WTC11 (cell line): Measurements from ENCODE around the gene ITK. TPM values are rescaled to one million over a fixed set of nuclear protein-coding genes. Genes with fewer than 3 reads are reported as not detected.

Experiments used
- ATAC-seq: fragments of 200-7000 bp; cut with Tn5 transposase; 2 replicates; pipeline ENCODE4 v1.10.0; 2021; ENCODE audit warnings: mild to moderate bottlenecking, moderate library complexity
- CTCF ChIA-PET: fragments of 300-600 bp; sonication (Branson Sonifier 250); formaldehyde crosslinking; loops from one replicate; lab custom pipeline; 2021; ENCODE audit warnings: antibody characterized with exemption; lab: Charles Lee
- POLR2A ChIA-PET: fragments of 350-600 bp; sonication (Branson Sonifier 250); formaldehyde crosslinking; loops from one replicate; lab custom pipeline; 2021; ENCODE audit warnings: antibody characterized with exemption; lab: Charles Lee
- DNase-seq: peaks from one replicate; pipeline ENCODE4 v3.0.0; 2021; ENCODE audit warnings: low spot score
- H3K27ac Mint-ChIP-seq: 2 replicates; pipeline ENCODE4 v1.8.0; 2021; ENCODE audit warnings: mixed read lengths
- H3K27me3 Mint-ChIP-seq: 2 replicates; pipeline ENCODE4 v1.8.0; 2021; ENCODE audit warnings: low read depth, mild to moderate bottlenecking, moderate library complexity, mixed read lengths
- H3K36me3 Mint-ChIP-seq: 2 replicates; pipeline ENCODE4 v1.8.0; 2021; ENCODE audit warnings: mixed read lengths
- H3K4me1 Mint-ChIP-seq: 2 replicates; pipeline ENCODE4 v1.8.0; 2022; ENCODE audit warnings: mixed read lengths
- H3K4me3 Mint-ChIP-seq: 2 replicates; pipeline ENCODE4 v1.8.0; 2021; ENCODE audit warnings: mild to moderate bottlenecking, moderate library complexity, mixed read lengths
- H3K9me3 Mint-ChIP-seq: 2 replicates; pipeline ENCODE4 v1.8.0; 2021; ENCODE audit warnings: mixed read lengths
- CDX4 ChIP-seq: fragments of 250-450 bp; sonication (Bioruptor Pico); IDR thresholded peaks from 2 replicates; pipeline ENCODE4 v1.9.0; 2021; ENCODE audit warnings: moderate library complexity, mild to moderate bottlenecking, inconsistent platforms, borderline replicate concordance
- E2F5 ChIP-seq: sonication (generic); formaldehyde crosslinking; IDR thresholded peaks from 2 replicates; pipeline ENCODE4 v1.8.1; 2022; ENCODE audit warnings: mild to moderate bottlenecking, moderate library complexity, missing genetic modification reagents
- ELF4 ChIP-seq: sonication (generic); formaldehyde crosslinking; IDR thresholded peaks from 2 replicates; pipeline ENCODE4 v1.8.1; 2022; ENCODE audit warnings: low read depth, mild to moderate bottlenecking, moderate library complexity, missing genetic modification reagents
- EMX1 ChIP-seq: fragments of 250-450 bp; sonication (Bioruptor Pico); IDR thresholded peaks from 2 replicates; pipeline ENCODE4 v1.8.0; 2021; ENCODE audit warnings: mild to moderate bottlenecking
- ESRRA ChIP-seq: sonication (generic); formaldehyde crosslinking; IDR thresholded peaks from 2 replicates; pipeline ENCODE4 v1.8.1; 2022; ENCODE audit warnings: mild to moderate bottlenecking, missing genetic modification reagents, borderline replicate concordance
- FOXJ3 ChIP-seq: sonication (generic); formaldehyde crosslinking; IDR thresholded peaks from 2 replicates; pipeline ENCODE4 v1.9.0; 2021; ENCODE audit warnings: missing genetic modification reagents, mild to moderate bottlenecking, borderline replicate concordance
- FOXP1 ChIP-seq: sonication (generic); formaldehyde crosslinking; IDR thresholded peaks from 2 replicates; pipeline ENCODE4 v1.8.0; 2022; ENCODE audit warnings: missing genetic modification reagents, mild to moderate bottlenecking, moderate library complexity, borderline replicate concordance
- HMGXB4 ChIP-seq: sonication (generic); formaldehyde crosslinking; IDR thresholded peaks from 2 replicates; pipeline ENCODE4 v1.8.1; 2023; ENCODE audit warnings: mild to moderate bottlenecking, moderate library complexity, missing genetic modification reagents
- NR3C1 ChIP-seq: sonication (generic); formaldehyde crosslinking; conservative IDR thresholded peaks from 2 replicates; pipeline ENCODE4 v1.8.1; 2023; ENCODE audit warnings: low read depth, mild to moderate bottlenecking, missing genetic modification reagents
- PRDM15 ChIP-seq: sonication (generic); formaldehyde crosslinking; IDR thresholded peaks from 2 replicates; pipeline ENCODE4 v1.8.0; 2022; ENCODE audit warnings: missing genetic modification reagents
- ZBTB21 ChIP-seq: sonication (generic); formaldehyde crosslinking; IDR thresholded peaks from 2 replicates; pipeline ENCODE4 v1.8.1; 2023; ENCODE audit warnings: mild to moderate bottlenecking, missing genetic modification reagents, borderline replicate concordance
- ZNF121 ChIP-seq: sonication (generic); formaldehyde crosslinking; IDR thresholded peaks from 2 replicates; pipeline ENCODE4 v1.8.0; 2023; ENCODE audit warnings: missing genetic modification reagents
- ZNF232 ChIP-seq: sonication (generic); formaldehyde crosslinking; IDR thresholded peaks from 2 replicates; pipeline ENCODE4 v1.8.0; 2022; ENCODE audit warnings: mild to moderate bottlenecking, missing genetic modification reagents
- ZNF416 ChIP-seq: fragments of 250-450 bp; sonication (Bioruptor Pico); IDR thresholded peaks from 2 replicates; pipeline ENCODE4 v1.9.0; 2021; ENCODE audit warnings: mild to moderate bottlenecking, inconsistent platforms
- total RNA-seq: library from RNA; stranded (reverse); gene quantifications from 3 replicates; pipeline ENCODE4 v1.2.3, GENCODE V29; 2021
- TF ChIP-seq, protein P1 (sequence below): sonication (generic); formaldehyde crosslinking; IDR thresholded peaks from 2 replicates; pipeline ENCODE4 v1.8.1; 2023; ENCODE audit warnings: mild to moderate bottlenecking, missing genetic modification reagents
- TF ChIP-seq, protein P2 (sequence below): sonication (generic); formaldehyde crosslinking; IDR thresholded peaks from 2 replicates; pipeline ENCODE4 v1.8.0; 2023; ENCODE audit warnings: mild to moderate bottlenecking, missing genetic modification reagents

The ITK gene
- total RNA-seq, 1 experiment from 2014 or later, result 0.52 TPM

- TF ChIP-seq FOXJ3 (CRISPR knock-in tag), result no peak
- TF ChIP-seq ZNF416 (CRISPR knock-in tag), result no peak
- TF ChIP-seq, protein P1, sequence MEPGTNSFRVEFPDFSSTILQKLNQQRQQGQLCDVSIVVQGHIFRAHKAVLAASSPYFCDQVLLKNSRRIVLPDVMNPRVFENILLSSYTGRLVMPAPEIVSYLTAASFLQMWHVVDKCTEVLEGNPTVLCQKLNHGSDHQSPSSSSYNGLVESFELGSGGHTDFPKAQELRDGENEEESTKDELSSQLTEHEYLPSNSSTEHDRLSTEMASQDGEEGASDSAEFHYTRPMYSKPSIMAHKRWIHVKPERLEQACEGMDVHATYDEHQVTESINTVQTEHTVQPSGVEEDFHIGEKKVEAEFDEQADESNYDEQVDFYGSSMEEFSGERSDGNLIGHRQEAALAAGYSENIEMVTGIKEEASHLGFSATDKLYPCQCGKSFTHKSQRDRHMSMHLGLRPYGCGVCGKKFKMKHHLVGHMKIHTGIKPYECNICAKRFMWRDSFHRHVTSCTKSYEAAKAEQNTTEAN (CRISPR knock-in tag), result no peak
- TF ChIP-seq, all 79 proteins: peak for 0
These were observed 23.2 kb upstream of the ITK start (continued) for GRCh38 chr5:157157293-157157891.

- no peak for ATAC-seq
- Mint-ChIP-seq H3K4me1 (no peaks in the 10 kb centered on the region), H3K4me3 (no peak overlapping the region), H3K27me3 (no peaks in the 10 kb centered on the region), H3K27ac (no peak overlapping the region), H3K9me3 (no peaks in the 10 kb centered on the region), H3K36me3 (no peaks in the 10 kb centered on the region)
- CTCF ChIA-PET, result no interaction called here
- POLR2A ChIA-PET, result no interaction called here
- DNase-seq, result no peak
- TF ChIP-seq FOXP1 (CRISPR knock-in tag) (no peak), ZNF121 (CRISPR knock-in tag) (no peak), ZNF416 (CRISPR knock-in tag) (no peak), EMX1 (CRISPR knock-in tag) (no peak), CDX4 (CRISPR knock-in tag) (no peak), ZBTB21 (CRISPR knock-in tag) (no peak), ESRRA (no peak), ZNF232 (CRISPR knock-in tag) (no peak), PRDM15 (CRISPR knock-in tag) (no peak), HMGXB4 (CRISPR knock-in tag) (no peak), E2F5 (no peak), NR3C1 (CRISPR knock-in tag) (no peak), ELF4 (no peak)
- TF ChIP-seq, protein P2, sequence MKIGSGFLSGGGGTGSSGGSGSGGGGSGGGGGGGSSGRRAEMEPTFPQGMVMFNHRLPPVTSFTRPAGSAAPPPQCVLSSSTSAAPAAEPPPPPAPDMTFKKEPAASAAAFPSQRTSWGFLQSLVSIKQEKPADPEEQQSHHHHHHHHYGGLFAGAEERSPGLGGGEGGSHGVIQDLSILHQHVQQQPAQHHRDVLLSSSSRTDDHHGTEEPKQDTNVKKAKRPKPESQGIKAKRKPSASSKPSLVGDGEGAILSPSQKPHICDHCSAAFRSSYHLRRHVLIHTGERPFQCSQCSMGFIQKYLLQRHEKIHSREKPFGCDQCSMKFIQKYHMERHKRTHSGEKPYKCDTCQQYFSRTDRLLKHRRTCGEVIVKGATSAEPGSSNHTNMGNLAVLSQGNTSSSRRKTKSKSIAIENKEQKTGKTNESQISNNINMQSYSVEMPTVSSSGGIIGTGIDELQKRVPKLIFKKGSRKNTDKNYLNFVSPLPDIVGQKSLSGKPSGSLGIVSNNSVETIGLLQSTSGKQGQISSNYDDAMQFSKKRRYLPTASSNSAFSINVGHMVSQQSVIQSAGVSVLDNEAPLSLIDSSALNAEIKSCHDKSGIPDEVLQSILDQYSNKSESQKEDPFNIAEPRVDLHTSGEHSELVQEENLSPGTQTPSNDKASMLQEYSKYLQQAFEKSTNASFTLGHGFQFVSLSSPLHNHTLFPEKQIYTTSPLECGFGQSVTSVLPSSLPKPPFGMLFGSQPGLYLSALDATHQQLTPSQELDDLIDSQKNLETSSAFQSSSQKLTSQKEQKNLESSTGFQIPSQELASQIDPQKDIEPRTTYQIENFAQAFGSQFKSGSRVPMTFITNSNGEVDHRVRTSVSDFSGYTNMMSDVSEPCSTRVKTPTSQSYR (CRISPR knock-in tag), result no peak
These were observed 21.4 kb upstream of the ITK start for GRCh38 chr5:157159209-157159751.
